H9 (cell line): ENCODE data around the gene AGTRAP. TPM values are rescaled to one million over a fixed set of nuclear protein-coding genes. Genes with fewer than 3 reads are reported as not detected.

Experiments
- DNase-seq: peaks from one replicate; pipeline ENCODE4 v3.0.0-alpha.2; 2017
- H2AFZ ChIP-seq: one replicate; pipeline ENCODE4 v1.6.1; 2013; ENCODE audit warnings: mild to moderate bottlenecking, low read length, control low read depth, moderate library complexity
- H2AK5ac ChIP-seq: 2 replicates; pipeline ENCODE4 v1.6.1; 2013; ENCODE audit warnings: low read length, control low read depth, mixed read lengths; ENCODE audit not compliant: insufficient read length
- H2BK120ac ChIP-seq: one replicate; pipeline ENCODE4 v1.6.1; 2013; ENCODE audit warnings: low read depth, mild to moderate bottlenecking, low read length, control low read depth, inconsistent platforms; ENCODE audit not compliant: poor library complexity, severe bottlenecking
- H2BK12ac ChIP-seq: 2 replicates; pipeline ENCODE4 v1.6.1; 2013; ENCODE audit warnings: low read length, control low read depth, mixed read lengths, low read depth; ENCODE audit not compliant: insufficient read length
- H2BK15ac ChIP-seq: 2 replicates; pipeline ENCODE4 v1.6.1; 2013; ENCODE audit warnings: low read depth, low read length, control low read depth
- H2BK20ac ChIP-seq: one replicate; pipeline ENCODE4 v1.6.1; 2013; ENCODE audit warnings: low read depth, mild to moderate bottlenecking, low read length, control low read depth, inconsistent platforms; ENCODE audit not compliant: poor library complexity, severe bottlenecking
- H2BK5ac ChIP-seq: 2 replicates; pipeline ENCODE4 v1.6.1; 2013; ENCODE audit warnings: low read length, control low read depth, mixed read lengths; ENCODE audit not compliant: insufficient read length
- H3K14ac ChIP-seq: 2 replicates; pipeline ENCODE4 v1.6.1; 2013; ENCODE audit warnings: low read length, control low read depth; ENCODE audit not compliant: insufficient read depth
- H3K18ac ChIP-seq: 2 replicates; pipeline ENCODE4 v1.6.1; 2013; ENCODE audit warnings: low read depth, mild to moderate bottlenecking, mixed read lengths, low read length, control low read depth; ENCODE audit not compliant: insufficient read length
- H3K23ac ChIP-seq: 2 replicates; pipeline ENCODE4 v1.6.1; 2013; ENCODE audit warnings: low read length, control low read depth, mixed read lengths, low read depth; ENCODE audit not compliant: insufficient read length
- H3K23me2 ChIP-seq: 2 replicates; pipeline ENCODE4 v1.6.1; 2013; ENCODE audit warnings: low read depth, mild to moderate bottlenecking, mixed read lengths, low read length, control low read depth; ENCODE audit not compliant: insufficient read length, poor library complexity, severe bottlenecking
- H3K27ac ChIP-seq: 2 replicates; pipeline ENCODE4 v1.5.1; 2013; ENCODE audit warnings: low read length, control low read depth, mixed read lengths, low read depth; ENCODE audit not compliant: insufficient read length
- H3K27me3 ChIP-seq: 2 replicates; pipeline ENCODE4 v1.6.1; 2013; ENCODE audit warnings: low read length, control low read depth, inconsistent platforms; ENCODE audit not compliant: insufficient read depth
- H3K4ac ChIP-seq: 2 replicates; pipeline ENCODE4 v1.6.1; 2013; ENCODE audit warnings: low read depth, mild to moderate bottlenecking, control low read depth, inconsistent platforms, low read length, moderate library complexity
- H3K4me1 ChIP-seq: 2 replicates; pipeline ENCODE4 v1.6.1; 2013; ENCODE audit warnings: low read length, control low read depth, inconsistent platforms; ENCODE audit not compliant: insufficient read depth
- H3K4me2 ChIP-seq: 2 replicates; pipeline ENCODE4 v1.6.1; 2013; ENCODE audit warnings: low read length, control low read depth, mixed read lengths; ENCODE audit not compliant: insufficient read length, insufficient read depth
- H3K56ac ChIP-seq: 2 replicates; pipeline ENCODE4 v1.6.1; 2013; ENCODE audit warnings: low read depth, mild to moderate bottlenecking, mixed read lengths, low read length, control low read depth; ENCODE audit not compliant: insufficient read length
- H3K79me1 ChIP-seq: 2 replicates; pipeline ENCODE4 v1.6.1; 2013; ENCODE audit warnings: low read depth, mild to moderate bottlenecking, moderate library complexity, low read length, control low read depth, inconsistent platforms; ENCODE audit not compliant: insufficient read depth, poor library complexity, severe bottlenecking
- H3K79me2 ChIP-seq: 2 replicates; pipeline ENCODE4 v1.6.1; 2013; ENCODE audit warnings: low read length, control low read depth, inconsistent platforms; ENCODE audit not compliant: insufficient read depth
- H3K9ac ChIP-seq: 2 replicates; pipeline ENCODE4 v1.6.1; 2013; ENCODE audit warnings: low read length, control low read depth, mixed read lengths; ENCODE audit not compliant: insufficient read length; ENCODE audit errors: extremely low read depth
- H3K9me3 ChIP-seq: one replicate; pipeline ENCODE4 v1.6.1; 2013; ENCODE audit warnings: low read depth, low read length, inconsistent platforms; ENCODE audit not compliant: control insufficient read depth
- H3T11ph ChIP-seq: one replicate; pipeline ENCODE4 v1.6.1; 2013; ENCODE audit warnings: mild to moderate bottlenecking, low read length, control low read depth, inconsistent platforms
- H4K20me1 ChIP-seq: one replicate; pipeline ENCODE4 v1.6.1; 2013; ENCODE audit not compliant: control insufficient read depth, insufficient read length, insufficient read depth
- H4K5ac ChIP-seq: 2 replicates; pipeline ENCODE4 v1.6.1; 2013; ENCODE audit warnings: low read depth, mild to moderate bottlenecking, mixed read lengths, low read length, control low read depth; ENCODE audit not compliant: insufficient read length
- H4K8ac ChIP-seq: replicated peaks from 2 replicates; pipeline ENCODE4 v1.6.1; 2013; ENCODE audit warnings: low read length, control low read depth, mixed read lengths, low read depth; ENCODE audit not compliant: insufficient read length
- H4K91ac ChIP-seq: 2 replicates; pipeline ENCODE4 v1.6.1; 2013; ENCODE audit warnings: low read depth, mild to moderate bottlenecking, moderate library complexity, mixed read lengths, low read length, control low read depth; ENCODE audit not compliant: insufficient read length
- H3K27ac Mint-ChIP-seq, 3 experiments: 2 replicates in 2 of 3; 3 replicates in 1 of 3; pipeline ENCODE4 v1.8.0; 2020 to 2021; ENCODE audit warnings: mixed read lengths in 3 of 3, mild to moderate bottlenecking in 1 of 3, moderate library complexity in 1 of 3
- H3K27me3 Mint-ChIP-seq: 2 replicates; pipeline ENCODE4 v1.8.0; 2021; ENCODE audit warnings: low read depth, mild to moderate bottlenecking, moderate library complexity, mixed read lengths
- H3K36me3 Mint-ChIP-seq, 3 experiments: 2 replicates in 2 of 3; 3 replicates in 1 of 3; pipeline ENCODE4 v1.8.0; 2020 to 2021; ENCODE audit warnings: low read depth in 3 of 3, mixed read lengths in 3 of 3; ENCODE audit not compliant: insufficient read depth in 1 of 3
- H3K4me1 Mint-ChIP-seq, 2 experiments: 2 replicates each; pipeline ENCODE4 v1.8.0; 2020; ENCODE audit warnings: mixed read lengths in 2 of 2
- H3K4me3 Mint-ChIP-seq, 2 experiments: 2 replicates in 1 of 2; 3 replicates in 1 of 2; pipeline ENCODE4 v1.8.0; 2020 to 2021; ENCODE audit warnings: mild to moderate bottlenecking in 2 of 2, mixed read lengths in 2 of 2, moderate library complexity in 1 of 2
- H3K9me3 Mint-ChIP-seq, 2 experiments: 2 replicates in 1 of 2; 3 replicates in 1 of 2; pipeline ENCODE4 v1.8.0; 2020; ENCODE audit warnings: mild to moderate bottlenecking in 2 of 2, mixed read lengths in 2 of 2, moderate library complexity in 1 of 2
- CTCF ChIP-seq: fragments of 200-600 bp; sonication (generic); conservative IDR thresholded peaks from 3 replicates; pipeline ENCODE4 v1.8.0; 2021; ENCODE audit warnings: antibody characterized with exemption, mild to moderate bottlenecking
- WGBS: extraction: QIAGEN DNeasy Blood & Tissue Kit; methylation state at CpG from one replicate; pipeline ENCODE4 v1.1.7; 2013; ENCODE audit warnings: missing lambda C conversion rate, low lambda C conversion rate, mixed read lengths; ENCODE audit not compliant: insufficient read length; ENCODE audit errors: extremely low coverage; 5-methylcytosine and 5-hydroxymethylcytosine counted together
- total RNA-seq: library from RNA; stranded (reverse); gene quantifications from 2 replicates; pipeline ENCODE4 v1.2.1, GENCODE V29; 2021

The AGTRAP gene
- total RNA-seq, 1 experiment from 2014 or later = 60.9 TPM

GRCh38 chr1:11782127-11782708 lies 46.3 kb downstream of the AGTRAP start:
- no peak overlapping the region for H3T11ph ChIP-seq
- H3K36me3 Mint-ChIP-seq = no peaks in the 10 kb centered on the region
- no peak overlapping the region for H3K4me2 ChIP-seq
- H4K91ac ChIP-seq = no peak overlapping the region
- H4K5ac ChIP-seq = no peak overlapping the region
- H3K4ac ChIP-seq = no peak overlapping the region
- H2BK120ac ChIP-seq = no peak overlapping the region
- H3K27ac ChIP-seq = no peak overlapping the region
- WGBS = no CpG with 5 or more reads among the region's 6 CpGs
- H3K27me3 Mint-ChIP-seq = peaks cover 4% of the 10 kb centered on the region; the same call in 1 of the 2 replicates
- H3K79me2 ChIP-seq = no peaks in the 10 kb centered on the region
- no peak overlapping the region for H2BK15ac ChIP-seq
- H2BK12ac ChIP-seq = no peak overlapping the region
- peaks cover 19 to 24% of the 10 kb centered on the region in 2 experiments for H3K4me1 Mint-ChIP-seq
- no peaks in the 10 kb centered on the region for H3K79me1 ChIP-seq
- H3K18ac ChIP-seq = no peak overlapping the region
- no peak overlapping the region for H2BK5ac ChIP-seq
- H4K20me1 ChIP-seq = no peaks in the 10 kb centered on the region
- no peaks in the 10 kb centered on the region for H3K9me3 Mint-ChIP-seq
- H3K23ac ChIP-seq = no peak overlapping the region
- peaks cover 4% of the 10 kb centered on the region; the same call in 1 of the 2 replicates for H3K4me1 ChIP-seq
- H3K27me3 ChIP-seq = no peaks in the 10 kb centered on the region
- no peak for DNase-seq
- no peak for TF ChIP-seq CTCF
- no peaks in the 10 kb centered on the region for H3K23me2 ChIP-seq
- no peak overlapping the region for H2AFZ ChIP-seq
- no peak overlapping the region for H4K8ac ChIP-seq
- H2AK5ac ChIP-seq = no peak overlapping the region
- H3K9ac ChIP-seq = no peak overlapping the region
- H3K14ac ChIP-seq = no peak overlapping the region
- H3K4me3 Mint-ChIP-seq = no peak overlapping the region; a peak in 1 of 5 replicates
- no peak overlapping the region for H2BK20ac ChIP-seq
- H3K27ac Mint-ChIP-seq = no peak overlapping the region; a peak in 1 of 7 replicates
- no peak overlapping the region for H3K56ac ChIP-seq
- H3K9me3 ChIP-seq = no peaks in the 10 kb centered on the region
